Cardiac septum (tissue), 1 donor: ENCODE data around the gene OR4K15. TPM values are rescaled to one million over a fixed set of nuclear protein-coding genes. Genes with fewer than 3 reads are reported as not detected.
"Not testable (repeated sequence)": the region's sequence is repeated elsewhere in the genome, so short reads cannot be mapped to it uniquely, and the experiment has no call there.

Source experiments
- DNase-seq: peaks from one replicate; pipeline ENCODE4 v3.0.0-alpha.2; 2020; ENCODE audit warnings: low spot score
- intact Hi-C: fragments of 100-400 bp; cut with DNase I; formaldehyde crosslinking; loops from one replicate; pipeline ENCODE4 v1.14.0; 2022
- long read RNA-seq: library from polyadenylated mRNA; unstranded; transcript quantifications from one replicate; pipeline ENCODE4 v2.0.0, GENCODE V29; 2021
- total RNA-seq: library from RNA; stranded (reverse); fragmentation: NEBNext Ultra II Directional; extraction: Animal tissue kit (Norgen Biotek cat#: 25700); gene quantifications from one replicate; pipeline ENCODE4 v1.2.1, GENCODE V29; 2021
- donor health status: DM: no; HTN: no; CAD: no.

The OR4K15 gene, protein sequence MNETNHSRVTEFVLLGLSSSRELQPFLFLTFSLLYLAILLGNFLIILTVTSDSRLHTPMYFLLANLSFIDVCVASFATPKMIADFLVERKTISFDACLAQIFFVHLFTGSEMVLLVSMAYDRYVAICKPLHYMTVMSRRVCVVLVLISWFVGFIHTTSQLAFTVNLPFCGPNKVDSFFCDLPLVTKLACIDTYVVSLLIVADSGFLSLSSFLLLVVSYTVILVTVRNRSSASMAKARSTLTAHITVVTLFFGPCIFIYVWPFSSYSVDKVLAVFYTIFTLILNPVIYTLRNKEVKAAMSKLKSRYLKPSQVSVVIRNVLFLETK
- total RNA-seq: not detected
- long read RNA-seq: 0 reads

DNA sequence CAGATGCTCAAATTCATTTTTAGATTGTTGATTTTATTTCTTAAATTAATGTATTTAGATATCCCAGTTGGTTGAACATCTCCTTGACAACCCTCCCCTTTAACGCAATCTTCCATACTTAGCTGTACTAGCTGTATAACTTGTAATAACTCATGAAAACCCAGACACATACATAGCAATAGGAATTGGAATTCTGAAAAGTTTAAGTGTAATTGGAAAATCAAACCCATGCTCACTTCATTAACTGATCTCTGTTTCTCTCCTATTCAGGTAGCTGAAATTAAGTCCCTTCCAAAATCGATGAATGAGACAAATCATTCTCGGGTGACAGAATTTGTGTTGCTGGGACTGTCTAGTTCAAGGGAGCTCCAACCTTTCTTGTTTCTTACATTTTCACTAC is at the start of gene OR4K15:
OR4K15 (plus strand) TSS at position 301 of the 400 bp plus-strand sequence; CDS start at position 301, 0 bp downstream.
- no peak for DNase-seq
- intact Hi-C loops: no loop called here

GRCh38 chr14:19930617-19931016 is 44.8 kb upstream of the OR4K15 start, which contains the start of gene OR4K1:
Gene OR4K1 (plus strand): TSS chr14:19930917. CDS start chr14:19935667, 4,750 bp downstream.
- DNase-seq: no peak
- intact Hi-C loops: no loop called here

GRCh38 chr14:19941668-19942067 is 33.7 kb upstream of the OR4K15 start:
- no peak for DNase-seq
- intact Hi-C loops: no loop called here

DNA sequence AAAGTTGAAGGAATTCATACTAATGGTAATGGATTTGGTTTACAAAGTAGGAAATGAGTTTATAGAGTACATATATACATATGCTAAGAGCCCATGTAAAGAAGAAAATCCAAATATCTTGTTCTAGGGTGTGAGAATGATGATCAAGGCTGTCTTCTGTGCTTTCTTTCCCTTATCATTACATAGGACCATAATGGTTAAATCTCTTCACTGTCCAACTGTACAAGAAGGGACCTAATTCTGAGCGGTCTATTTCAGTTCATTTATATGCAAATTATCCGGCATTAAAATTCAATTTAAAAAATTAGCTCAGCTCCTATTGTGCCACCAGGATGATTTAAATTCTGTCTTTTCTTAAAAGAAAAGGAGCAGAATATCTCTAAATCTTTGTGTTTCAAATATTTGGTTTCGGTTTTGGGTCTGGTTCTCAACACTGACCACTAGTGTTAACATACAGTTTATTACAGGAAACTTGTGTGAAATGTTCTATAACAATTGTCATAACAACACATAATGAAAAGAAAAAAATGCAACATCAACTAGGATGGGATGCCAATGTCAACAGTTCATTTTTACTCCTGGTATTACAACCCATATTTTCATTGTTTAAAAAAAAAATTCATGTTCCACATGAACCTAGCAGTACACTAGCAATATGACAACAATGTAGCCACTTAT is 27.8 kb upstream of the OR4K15 start:
- DNase-seq: no peak
- intact Hi-C loops: no loop called here

DNA sequence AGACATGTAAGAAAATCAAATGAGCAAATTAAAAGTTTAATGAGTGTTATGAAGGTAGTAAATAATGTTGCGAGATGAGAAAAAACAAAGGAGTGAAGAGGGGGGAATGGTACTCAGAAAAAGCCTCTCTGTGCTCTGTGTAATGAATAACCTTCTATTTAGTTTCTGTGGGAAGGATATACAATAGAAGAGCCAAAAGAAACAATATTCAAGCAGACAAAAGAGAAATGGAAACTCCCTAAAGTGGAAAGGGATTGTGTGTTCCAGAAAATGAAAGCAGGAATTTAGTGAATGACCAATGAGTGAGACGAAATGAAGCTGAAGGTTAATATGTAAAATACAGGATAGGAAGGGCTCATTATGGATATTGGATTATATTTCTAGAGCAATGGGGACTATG is 26.2 kb upstream of the OR4K15 start:
- intact Hi-C loops: no loop called here
- no peak for DNase-seq

DNA sequence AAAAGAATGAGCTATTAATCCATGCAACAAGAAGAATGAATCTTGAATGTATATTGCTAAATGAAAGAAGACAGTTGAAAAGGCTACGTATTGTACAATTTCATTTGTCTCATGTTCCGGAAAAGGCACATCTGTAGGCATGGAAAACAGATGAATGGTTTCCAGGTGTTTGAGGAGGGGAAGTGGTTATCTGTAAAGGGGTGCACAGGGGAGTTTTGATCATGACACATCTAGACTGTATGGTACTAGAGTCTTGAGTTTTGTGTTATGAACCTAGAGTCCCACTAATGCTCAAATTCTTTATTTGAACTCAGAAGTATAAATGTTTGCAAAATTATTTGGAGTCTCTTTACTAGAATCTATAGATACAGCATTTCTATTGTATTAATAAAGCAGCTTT is 5.7 kb upstream of the OR4K15 start:
- intact Hi-C loops, DNase-seq: not testable (repeated sequence)

GRCh38 chr14:19974844-19975243 is 547 bp upstream of the OR4K15 start:
- DNase-seq: no peak
- intact Hi-C loops: no loop called here

DNA sequence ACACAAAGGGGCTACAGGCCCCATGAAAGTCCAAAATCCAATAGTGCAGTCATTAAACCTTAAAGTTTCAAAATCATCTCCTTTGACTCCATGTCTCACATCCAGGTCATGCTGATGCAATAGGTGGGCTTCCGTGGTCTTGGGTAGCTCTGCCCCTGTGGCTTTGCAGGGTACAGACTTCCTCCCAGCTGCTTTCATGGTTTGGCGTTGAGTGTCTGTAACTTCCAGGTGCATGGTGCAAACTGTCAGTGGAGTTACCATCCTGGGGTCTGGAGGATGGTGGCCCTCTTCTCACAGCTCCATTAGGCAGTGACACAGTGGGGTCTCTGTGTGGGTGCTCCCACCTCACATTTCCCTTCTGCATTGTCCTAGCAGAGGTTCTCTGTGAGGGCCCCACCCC is 18.0 kb downstream of the OR4K15 start:
- DNase-seq: no peak
- intact Hi-C loops: no loop called here

DNA sequence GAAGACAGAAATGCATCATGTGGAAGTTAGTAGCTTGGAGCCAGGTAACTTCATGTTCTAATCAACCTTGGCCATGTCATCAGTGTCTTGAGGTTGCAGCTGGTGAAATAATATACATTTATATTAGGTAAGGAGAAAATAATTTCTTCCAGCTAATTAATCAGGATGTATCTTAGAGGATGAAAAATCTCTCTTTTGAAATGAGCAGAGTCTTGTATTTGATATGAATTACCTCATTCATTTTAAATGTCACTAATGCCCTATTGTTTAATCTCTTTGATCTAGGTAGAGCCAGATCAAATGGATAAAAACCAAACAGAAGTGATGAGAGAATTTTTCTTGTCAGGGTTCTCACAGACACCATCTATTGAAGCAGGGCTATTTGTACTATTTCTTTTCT is 26.5 kb downstream of the OR4K15 start, which contains the start of gene OR4Q2:
OR4Q2 (plus strand) TSS at position 301 of the 400 bp plus-strand sequence.
- DNase-seq: no peak
- intact Hi-C loops: no loop called here

DNA sequence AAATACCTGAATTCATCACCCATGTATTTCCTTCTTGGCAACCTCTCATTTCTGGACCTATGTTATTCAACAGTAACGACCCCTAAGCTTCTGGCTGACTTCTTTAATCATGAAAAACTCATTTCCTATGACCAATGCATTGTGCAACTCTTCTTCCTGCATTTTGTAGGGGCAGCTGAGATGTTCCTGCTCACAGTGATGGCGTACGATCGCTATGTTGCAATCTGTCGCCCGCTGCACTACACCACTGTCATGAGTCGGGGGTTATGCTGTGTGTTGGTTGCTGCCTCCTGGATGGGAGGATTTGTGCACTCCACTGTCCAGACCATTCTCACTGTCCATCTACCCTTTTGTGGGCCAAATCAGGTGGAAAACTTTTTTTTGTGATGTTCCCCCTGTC is 26.9 kb downstream of the OR4K15 start:
- intact Hi-C loops: no loop called here

DNA sequence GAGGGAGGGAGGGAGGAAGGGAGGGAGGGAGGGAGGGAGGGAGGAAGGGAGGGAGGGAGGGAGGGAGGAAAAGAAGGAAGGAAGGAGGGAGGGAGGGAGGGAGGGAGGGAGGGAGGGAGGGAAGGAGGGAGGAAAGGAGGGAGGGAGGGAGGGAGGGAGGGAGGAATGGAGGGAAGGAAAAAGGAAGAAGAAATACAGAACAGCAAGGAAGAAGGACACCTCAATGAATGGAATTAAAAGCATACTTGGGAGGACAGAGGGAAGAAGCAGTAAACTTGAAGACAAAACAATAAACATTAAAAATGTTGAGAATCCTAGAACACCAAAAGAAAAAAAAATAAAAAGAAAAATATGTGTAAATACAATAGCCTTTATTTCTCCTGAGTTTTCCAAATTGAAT is 32.8 kb downstream of the OR4K15 start:
- DNase-seq: no peak
- intact Hi-C loops: no loop called here

More for the DNA sequence above, 26.9 kb downstream of the OR4K15 start:
- DNase-seq: no peak

DNA sequence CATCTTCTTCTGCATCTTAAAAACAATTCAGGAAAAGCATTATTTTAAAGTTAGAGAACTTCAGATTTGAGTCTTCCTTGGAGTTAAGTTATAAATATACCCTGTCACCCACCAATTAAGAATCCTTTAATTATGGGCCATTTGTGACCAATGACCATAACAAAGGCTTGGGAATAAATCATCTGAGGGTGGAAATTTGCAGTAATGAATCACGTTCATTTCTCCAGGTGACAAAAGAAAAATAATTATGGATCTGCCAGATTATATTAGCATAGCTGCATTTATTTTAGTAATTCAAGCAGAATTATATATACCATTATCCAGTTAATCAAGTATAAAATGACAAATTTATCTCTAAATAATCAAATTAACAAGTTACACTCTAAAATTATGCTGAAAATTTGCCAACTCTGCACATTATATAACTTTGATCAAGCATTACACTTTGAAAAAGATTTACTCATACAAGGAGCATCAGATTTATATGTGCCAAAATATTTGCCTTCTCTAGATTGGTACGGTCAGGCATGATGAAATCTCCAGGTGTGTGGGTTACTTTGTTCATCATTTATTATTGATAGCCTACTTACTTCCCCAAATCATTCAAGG is 44.0 kb downstream of the OR4K15 start, which contains the start of gene OR4K14:
OR4K14 (minus strand) TSS at position 51 of the 609 bp plus-strand sequence. CDS start 4,114 bp downstream, outside the sequence.
- no peak for DNase-seq
- intact Hi-C loops: no loop called here

Other genes with a start within 250 kb of the OR4K15 start
- not detected for gene OR4Q3, start 232.0 kb upstream of the OR4K15 start, total RNA-seq
- not detected for gene OR4M1, start 202.1 kb upstream of the OR4K15 start, total RNA-seq
- gene OR4N2, start 171.8 kb upstream of the OR4K15 start, total RNA-seq: not detected
- not detected for gene OR4K2, start 100.4 kb upstream of the OR4K15 start, total RNA-seq
- gene OR4K5, start 55.0 kb upstream of the OR4K15 start, total RNA-seq: not detected
- gene OR4K1, start 44.7 kb upstream of the OR4K15 start, total RNA-seq: not detected
- not detected for gene OR4Q2, start 26.6 kb downstream of the OR4K15 start, total RNA-seq
- not detected for gene OR4K14, start 43.7 kb downstream of the OR4K15 start, total RNA-seq
- not detected for gene OR4K13, start 60.4 kb downstream of the OR4K15 start, total RNA-seq
- gene OR4L1, start 84.5 kb downstream of the OR4K15 start, total RNA-seq: not detected
- gene OR4K17, start 135.1 kb downstream of the OR4K15 start, total RNA-seq: not detected
- gene OR4N5, start 163.2 kb downstream of the OR4K15 start, total RNA-seq: not detected
- gene OR11G2, start 215.3 kb downstream of the OR4K15 start, total RNA-seq: not detected
- not detected for gene OR11H6, start 248.1 kb downstream of the OR4K15 start, total RNA-seq